Epidermal melanocyte (primary cell): Measurements from ENCODE around the gene ASB7.
"Not testable (repeated sequence)": the region's sequence is repeated elsewhere in the genome, so short reads cannot be mapped to it uniquely, and the experiment has no call there.

Source experiments
- DNase-seq: peaks from one replicate; pipeline ENCODE4 v3.0.0; 2011; ENCODE audit warnings: low spot score; ENCODE audit not compliant: insufficient read length

Gene ASB7

GRCh38 chr15:100651253-100651652 is 48.9 kb downstream of the ASB7 start:
- DNase-seq: no peak

- DNase-seq: no peak
Measured at GRCh38 chr15:100652116-100652515, 49.7 kb downstream of the ASB7 start.

GRCh38 chr15:100653608-100654007 is 51.2 kb downstream of the ASB7 start:
- no peak for DNase-seq

- no peak for DNase-seq
Measured at GRCh38 chr15:100658895-100659294, 56.5 kb downstream of the ASB7 start.

- no peak for DNase-seq
Measured at GRCh38 chr15:100661156-100661555, 58.8 kb downstream of the ASB7 start.

GRCh38 chr15:100663086-100663914 is 60.9 kb downstream of the ASB7 start:
- DNase-seq: no peak

- no peak for DNase-seq
Measured at GRCh38 chr15:100663915-100664281, 61.5 kb downstream of the ASB7 start.

GRCh38 chr15:100665570-100665969 is 63.2 kb downstream of the ASB7 start:
- no peak for DNase-seq

GRCh38 chr15:100667405-100668347 is 65.3 kb downstream of the ASB7 start:
- no peak for DNase-seq

- no peak for DNase-seq
Measured at GRCh38 chr15:100668348-100668745, 66.0 kb downstream of the ASB7 start.

- DNase-seq: no peak
Measured at GRCh38 chr15:100669260-100669659, 66.9 kb downstream of the ASB7 start.

- DNase-seq: no peak
Measured at GRCh38 chr15:100670505-100671021, 68.2 kb downstream of the ASB7 start.

GRCh38 chr15:100671124-100671680 is 68.8 kb downstream of the ASB7 start:
- DNase-seq: no peak

GRCh38 chr15:100671858-100672543 is 69.6 kb downstream of the ASB7 start:
- no peak for DNase-seq

GRCh38 chr15:100672959-100673358 is 70.6 kb downstream of the ASB7 start:
- no peak for DNase-seq

- DNase-seq: not testable (repeated sequence)
Measured at GRCh38 chr15:100679151-100679550, 76.8 kb downstream of the ASB7 start.

- no peak for DNase-seq
Measured at GRCh38 chr15:100680726-100681125, 78.3 kb downstream of the ASB7 start.

- no peak for DNase-seq
Measured at GRCh38 chr15:100681335-100681746, 79.0 kb downstream of the ASB7 start.

- no peak for DNase-seq
Measured at GRCh38 chr15:100682468-100682867, 80.1 kb downstream of the ASB7 start.

- no peak for DNase-seq
Measured at GRCh38 chr15:100683434-100683833, 81.0 kb downstream of the ASB7 start.

GRCh38 chr15:100684591-100684990 is 82.2 kb downstream of the ASB7 start:
- DNase-seq: no peak
